Sciatic nerve (tissue), 2 donors: Measurements from ENCODE around the gene MEG3. TPM values are rescaled to one million over a fixed set of nuclear protein-coding genes. Genes with fewer than 3 reads are reported as not detected.

Experiments used
- ATAC-seq: fragments of 200-7000 bp; cut with Tn5 transposase; one replicate; pipeline ENCODE4 v1.9.1; 2020; ENCODE audit warnings: mild to moderate bottlenecking, moderate library complexity
- DNase-seq: peaks from one replicate; pipeline ENCODE4 v3.0.0-alpha.2; 2020; ENCODE audit warnings: low spot score
- intact Hi-C: fragments of 100-400 bp; cut with DNase I; formaldehyde crosslinking; loops from one replicate; pipeline ENCODE4 v1.14.2; 2022
- total RNA-seq: library from RNA; stranded (reverse); fragmentation: NEBNext Ultra II Directional; extraction: Animal tissue kit (Norgen Biotek cat#: 25700); gene quantifications from one replicate; pipeline ENCODE4 v1.2.1, GENCODE V29; 2021
- donor health status: DM: no; HTN: no; CAD: no.
- donor health status: DM: no; HTN: no; CAD: no.

The MEG3 gene
- total RNA-seq, 1 donor from 2014 or later = 154 TPM

GRCh38 chr14:100857233-100857922, 31.5 kb downstream of the MEG3 start:
- intact Hi-C loops = no loop called here
- ATAC-seq (no peak), DNase-seq (no peak)

GRCh38 chr14:100857923-100858837, 32.3 kb downstream of the MEG3 start:
- DNase-seq (no peak), ATAC-seq (no peak)
- intact Hi-C loops = no loop called here

GRCh38 chr14:100858838-100859220, 32.9 kb downstream of the MEG3 start:
- DNase-seq (no peak), ATAC-seq (no peak)
- intact Hi-C loops = no loop called here

- ATAC-seq (no peak), DNase-seq (no peak)
- intact Hi-C loops = no loop called here
Observed at GRCh38 chr14:100859781-100860180, 33.9 kb downstream of the MEG3 start.

- ATAC-seq = no peak
- intact Hi-C loops = no loop called here
- DNase-seq = no peak
Observed at GRCh38 chr14:100860556-100861187, 34.8 kb downstream of the MEG3 start.

GRCh38 chr14:100861188-100861936, 35.4 kb downstream of the MEG3 start:
- intact Hi-C loops = no loop called here
- DNase-seq = no peak
- ATAC-seq = no peak

- DNase-seq = no peak
- intact Hi-C loops = no loop called here
- no peak for ATAC-seq
Observed at GRCh38 chr14:100861937-100862247, 36.0 kb downstream of the MEG3 start.

GRCh38 chr14:100862277-100862676, 36.4 kb downstream of the MEG3 start:
- ATAC-seq = no peak
- no peak for DNase-seq
- intact Hi-C loops = no loop called here

GRCh38 chr14:100862793-100863192, 36.9 kb downstream of the MEG3 start:
- intact Hi-C loops = no loop called here
- DNase-seq (no peak), ATAC-seq (no peak)

- ATAC-seq (peak; percentile 8), DNase-seq (peak; percentile 36)
- intact Hi-C loops = no loop called here
Observed at GRCh38 chr14:100864206-100864605, 38.3 kb downstream of the MEG3 start.

- intact Hi-C loops = no loop called here
- ATAC-seq (peak; percentile 89), DNase-seq (peak; percentile 25)
Observed at GRCh38 chr14:100864960-100865681, 39.2 kb downstream of the MEG3 start.

- ATAC-seq = no peak
- DNase-seq = peak; percentile 59
- intact Hi-C loops = no loop called here
Observed at GRCh38 chr14:100865682-100866591, 40.0 kb downstream of the MEG3 start.

GRCh38 chr14:100866666-100867630, 41.0 kb downstream of the MEG3 start:
- ATAC-seq = no peak
- intact Hi-C loops = no loop called here
- DNase-seq = peak; percentile 27

GRCh38 chr14:100867631-100868315, 41.9 kb downstream of the MEG3 start:
- ATAC-seq (no peak), DNase-seq (peak; percentile 43)
- intact Hi-C loops = no loop called here

- ATAC-seq (no peak), DNase-seq (peak; percentile 40)
- intact Hi-C loops = no loop called here
Observed at GRCh38 chr14:100868621-100869370, 42.9 kb downstream of the MEG3 start.
